Left forelimb (tissue), 1 donor: ENCODE measurements around the gene SCN2A.
"Not testable (repeated sequence)": the region's sequence is repeated elsewhere in the genome, so short reads cannot be mapped to it uniquely, and the experiment has no call there.

Source experiments
- DNase-seq: peaks from one replicate; pipeline ENCODE4 v3.0.0-alpha.2; 2018; ENCODE audit warnings: low spot score

Gene SCN2A

GRCh38 chr2:165253178-165253577, 14.0 kb downstream of the SCN2A start:
- DNase-seq = no peak

- DNase-seq = no peak
Observed at GRCh38 chr2:165256618-165257017, 17.4 kb downstream of the SCN2A start.

DNA sequence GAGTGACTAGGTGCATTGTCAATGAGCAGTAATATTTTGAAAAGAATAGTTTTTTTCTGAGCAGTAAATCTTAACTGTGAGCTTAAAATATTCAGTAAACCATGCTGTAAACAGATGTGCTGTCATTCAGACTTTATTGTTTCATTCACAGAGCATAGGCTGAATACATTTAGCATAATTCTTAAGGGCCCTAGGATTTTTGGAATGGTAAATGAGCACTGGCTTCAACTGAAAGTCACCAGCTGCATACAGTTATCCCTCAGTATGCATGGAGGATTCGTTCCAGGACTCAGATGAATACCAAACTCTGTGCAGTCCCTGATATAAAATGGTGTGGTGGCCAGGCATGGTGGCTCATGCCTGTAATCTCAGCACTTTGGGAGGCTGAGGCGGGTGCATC, 21.1 kb downstream of the SCN2A start:
- DNase-seq = not testable (repeated sequence)

DNA sequence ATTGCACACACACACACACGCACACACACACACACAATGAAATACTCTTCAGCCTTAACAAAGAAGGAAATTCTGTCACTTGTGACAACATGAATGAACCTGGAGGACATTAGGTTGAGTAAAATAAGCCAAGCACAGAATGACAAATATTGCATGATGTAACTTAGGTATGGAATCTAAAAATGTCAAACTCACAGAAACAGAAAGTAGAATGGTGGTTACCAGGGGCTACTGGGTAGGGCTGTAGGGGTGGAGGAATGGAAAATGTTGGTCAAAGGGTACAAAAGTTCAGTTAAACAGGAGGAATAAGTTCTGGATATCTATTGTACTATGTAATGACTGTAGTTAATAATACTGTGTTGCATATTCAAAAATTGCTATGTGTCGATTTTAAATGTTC, 29.5 kb downstream of the SCN2A start:
- no peak for DNase-seq

DNA sequence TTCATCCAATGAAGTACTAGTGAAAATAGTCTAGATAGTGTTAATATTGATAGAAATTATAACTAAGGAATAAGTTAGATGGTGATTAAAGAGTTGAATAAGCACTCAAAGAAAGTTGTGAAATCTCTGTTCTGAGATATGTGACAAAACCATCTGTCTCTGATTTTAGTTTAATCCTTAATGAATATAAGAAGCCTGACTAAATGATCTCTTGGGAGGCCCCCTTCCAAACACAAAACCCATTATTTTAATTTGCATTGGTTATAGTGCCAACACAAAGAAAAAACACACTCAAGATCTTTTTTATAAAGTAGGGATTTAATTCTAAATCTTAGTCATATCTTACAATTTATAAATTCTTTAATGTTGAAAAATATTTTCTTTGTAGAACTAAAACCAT, 34.0 kb downstream of the SCN2A start:
- DNase-seq = no peak

GRCh38 chr2:165274698-165275097, 35.5 kb downstream of the SCN2A start:
- DNase-seq = no peak

- no peak for DNase-seq
Observed at GRCh38 chr2:165275932-165276331, 36.7 kb downstream of the SCN2A start.

GRCh38 chr2:165277295-165277694, 38.1 kb downstream of the SCN2A start:
- no peak for DNase-seq

GRCh38 chr2:165277860-165278656, 38.8 kb downstream of the SCN2A start:
- DNase-seq = no peak

DNA sequence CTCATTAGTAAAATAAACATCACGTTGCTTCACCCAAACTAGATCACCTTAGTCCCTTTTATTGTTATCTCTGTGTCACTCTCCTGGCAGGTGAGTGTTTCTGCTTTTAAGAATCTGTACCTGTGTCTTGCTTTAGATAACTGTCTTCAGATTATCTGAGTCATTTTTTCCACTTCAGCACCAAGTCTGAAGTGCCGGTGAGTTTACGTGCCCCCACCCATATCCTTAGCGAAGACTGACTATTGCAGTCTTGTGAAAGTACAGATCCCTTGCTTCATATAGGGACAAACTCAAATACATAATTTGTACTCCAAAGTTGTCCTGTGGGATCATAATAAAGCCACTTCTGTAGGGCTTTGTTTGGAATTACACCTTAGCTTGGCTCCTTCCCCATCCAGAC, 41.1 kb downstream of the SCN2A start:
- DNase-seq = no peak

DNA sequence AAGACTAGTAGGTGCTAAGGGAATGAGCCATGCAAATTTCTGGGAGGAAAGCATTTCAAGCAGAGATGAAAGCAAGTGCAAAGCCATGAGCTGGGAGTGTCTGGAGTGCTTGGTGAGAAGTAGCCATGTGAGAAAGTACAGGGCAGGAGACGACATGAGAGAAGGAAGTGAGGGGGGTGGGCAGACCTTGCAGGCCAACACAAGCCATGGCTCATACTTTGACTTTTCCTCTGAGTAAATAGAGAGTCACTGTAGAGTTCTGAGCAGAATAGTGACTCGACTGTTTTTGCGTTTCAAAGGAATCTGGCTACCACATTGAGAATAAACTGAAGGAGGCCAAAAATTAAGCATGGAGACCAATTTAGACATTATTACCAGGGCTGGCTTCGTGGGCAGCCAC, 42.2 kb downstream of the SCN2A start:
- DNase-seq = no peak

- no peak for DNase-seq
Observed at GRCh38 chr2:165283342-165283741, 44.1 kb downstream of the SCN2A start.

- DNase-seq = no peak
Observed at GRCh38 chr2:165287094-165287778, 48.0 kb downstream of the SCN2A start.

DNA sequence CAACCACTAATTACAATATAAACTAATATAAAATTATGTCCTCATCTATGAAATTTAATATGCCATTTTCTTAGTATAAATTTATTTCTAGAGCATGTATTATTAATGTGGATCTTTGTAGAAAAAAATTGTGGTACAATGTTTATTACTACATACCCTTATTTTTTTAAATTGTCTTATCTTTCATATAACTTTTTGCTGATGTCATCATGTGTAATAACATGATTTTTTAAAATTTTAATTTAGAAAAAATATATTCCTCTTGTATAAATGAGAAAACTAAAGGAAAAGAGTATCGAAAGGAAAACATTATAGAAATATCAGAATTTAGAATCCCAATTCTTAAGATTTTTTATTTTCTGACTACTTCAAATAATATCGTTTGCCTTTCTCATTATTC, 49.9 kb downstream of the SCN2A start:
- DNase-seq = no peak

DNA sequence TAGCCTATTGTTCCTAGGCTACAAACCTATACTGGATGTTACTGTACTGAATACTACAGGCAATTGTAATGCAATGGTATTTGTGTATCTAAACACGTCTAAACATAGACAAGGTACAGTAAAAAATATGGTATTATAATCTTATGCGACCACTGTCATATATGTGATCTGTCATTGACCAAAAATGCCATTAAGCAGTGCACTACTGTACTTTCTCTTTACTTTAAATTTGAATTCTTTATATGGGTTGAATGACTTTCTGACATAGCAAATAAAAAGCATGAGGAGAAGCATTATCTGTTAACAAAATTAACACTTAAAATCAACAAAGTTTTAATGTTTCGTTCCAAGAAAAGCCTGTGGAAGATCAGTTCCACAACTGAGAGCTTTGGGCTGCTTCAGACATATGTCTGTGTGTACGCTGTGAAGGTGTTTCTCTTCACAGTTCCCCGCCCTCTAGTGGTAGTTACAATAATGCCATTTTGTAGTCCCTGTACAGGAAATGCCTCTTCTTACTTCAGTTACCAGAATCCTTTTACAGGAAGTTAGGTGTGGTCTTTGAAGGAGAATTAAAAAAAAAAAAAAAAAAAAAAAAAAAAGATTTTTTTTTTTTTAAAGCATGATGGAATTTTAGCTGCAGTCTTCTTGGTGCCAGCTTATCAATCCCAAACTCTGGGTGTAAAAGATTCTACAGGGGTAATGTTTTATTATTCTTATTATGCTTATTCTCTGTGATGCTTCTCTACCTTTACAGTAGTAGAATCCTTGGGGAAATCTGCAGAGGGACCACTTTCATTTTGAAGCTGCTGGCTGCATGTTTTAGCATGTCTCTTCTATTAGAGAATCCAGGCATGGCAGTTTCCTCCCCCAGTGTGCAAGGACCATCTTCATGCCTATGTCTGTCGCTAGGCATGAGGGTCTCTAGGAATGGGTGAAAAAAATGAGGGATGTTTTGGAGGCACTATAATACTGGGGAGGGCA, 54.5 kb downstream of the SCN2A start:
- DNase-seq = no peak

- no peak for DNase-seq
Observed at GRCh38 chr2:165294912-165295311, 55.7 kb downstream of the SCN2A start.

DNA sequence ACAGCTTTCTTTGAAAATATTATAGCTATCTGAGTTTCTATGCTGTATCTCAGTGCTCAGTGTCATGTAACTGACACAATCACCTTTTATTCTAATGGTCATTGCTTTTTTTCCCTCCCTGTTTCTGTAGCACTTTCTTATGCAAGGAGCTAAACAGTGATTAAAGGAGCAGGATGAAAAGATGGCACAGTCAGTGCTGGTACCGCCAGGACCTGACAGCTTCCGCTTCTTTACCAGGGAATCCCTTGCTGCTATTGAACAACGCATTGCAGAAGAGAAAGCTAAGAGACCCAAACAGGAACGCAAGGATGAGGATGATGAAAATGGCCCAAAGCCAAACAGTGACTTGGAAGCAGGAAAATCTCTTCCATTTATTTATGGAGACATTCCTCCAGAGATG, 56.4 kb downstream of the SCN2A start:
- no peak for DNase-seq

GRCh38 chr2:165305391-165306096, 66.3 kb downstream of the SCN2A start:
- DNase-seq = no peak

GRCh38 chr2:165307317-165307716, 68.1 kb downstream of the SCN2A start:
- no peak for DNase-seq

GRCh38 chr2:165311949-165312348, 72.7 kb downstream of the SCN2A start:
- DNase-seq = no peak

- no peak for DNase-seq
Observed at GRCh38 chr2:165312999-165313398, 73.8 kb downstream of the SCN2A start.

DNA sequence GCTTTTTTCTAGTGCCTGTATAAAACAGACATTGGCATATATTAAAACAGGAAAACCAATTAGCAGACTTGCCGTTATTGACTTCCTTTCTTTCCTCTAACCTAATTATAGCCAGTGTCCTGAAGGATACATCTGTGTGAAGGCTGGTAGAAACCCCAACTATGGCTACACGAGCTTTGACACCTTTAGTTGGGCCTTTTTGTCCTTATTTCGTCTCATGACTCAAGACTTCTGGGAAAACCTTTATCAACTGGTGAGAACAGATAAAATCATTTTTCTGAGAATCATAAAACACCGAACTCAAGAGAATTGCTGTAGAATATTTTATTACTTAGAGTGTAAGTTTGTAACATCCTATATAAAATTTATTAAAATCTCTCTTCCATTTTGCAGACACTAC, 74.3 kb downstream of the SCN2A start:
- DNase-seq = no peak
